ENCODE data around the gene GNA12. TPM values are rescaled to one million over a fixed set of nuclear protein-coding genes. Genes with fewer than 3 reads are reported as not detected.

GNA12 gene
- total RNA-seq, 1 donor: 27.1 TPM

DNA sequence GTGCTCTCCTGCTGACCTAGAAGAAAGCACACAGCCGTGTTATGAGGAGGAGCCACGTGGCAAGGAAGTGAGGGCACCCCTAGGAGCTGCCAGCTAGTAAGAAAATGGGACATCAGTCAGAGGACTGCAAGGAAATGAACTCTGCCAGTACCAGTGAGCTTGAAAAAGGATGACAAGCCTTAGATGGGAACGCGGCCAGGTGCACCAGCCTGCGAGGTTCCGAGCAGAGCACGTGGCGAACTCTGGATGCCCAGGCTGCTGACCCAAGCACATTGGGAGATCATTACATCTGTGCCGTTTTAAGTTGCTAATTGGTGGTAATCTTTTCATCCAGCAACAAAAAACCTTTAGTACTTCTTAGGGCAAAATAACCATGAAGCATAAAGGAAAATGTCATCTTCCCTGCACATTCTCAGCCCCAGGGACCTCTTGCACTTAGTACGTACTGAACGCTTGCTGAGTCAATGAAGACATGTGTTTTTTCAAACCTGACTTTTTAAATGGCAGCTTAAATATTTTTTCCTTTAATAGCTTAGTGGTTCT, 86.7 kb downstream of the GNA12 start:
- TF ChIP-seq CTCF (IDR thresholded peaks at IDR 0.05; ENCODE audit: extremely low read depth, low read depth, low read length): no peak
- peak overlapping the region; percentile 2 for H2AFZ ChIP-seq (ENCODE audit: low read length)

GRCh38 chr7:2755531-2755930, 88.6 kb downstream of the GNA12 start:
- no peak overlapping the region for H3K4me2 ChIP-seq (ENCODE audit: insufficient read depth, low read length)
- H4K20me1 ChIP-seq (ENCODE audit: insufficient read depth, low read length): peaks cover 4% of the 10 kb centered on the region
- H3K4me1 ChIP-seq (ENCODE audit: insufficient read depth, low read length): peaks cover 31% of the 10 kb centered on the region
- DNase-seq (ENCODE audit: insufficient read length, low spot score, missing footprints): no peak
- H3K9me3 ChIP-seq (ENCODE audit: low read depth, low read length): no peaks in the 10 kb centered on the region
- no peaks in the 10 kb centered on the region for H3K27me3 ChIP-seq (ENCODE audit: insufficient read depth, low read length)
- no peak for TF ChIP-seq CTCF (IDR thresholded peaks at IDR 0.05; ENCODE audit: extremely low read depth, low read depth, low read length)
- peaks cover 65% of the 10 kb centered on the region for H3K79me2 ChIP-seq (ENCODE audit: insufficient read depth, low read length)
- no peak overlapping the region for H2AFZ ChIP-seq (ENCODE audit: low read length)
- no peak overlapping the region for H3K27ac ChIP-seq (ENCODE audit: low read depth, low read length)
- H3K4me3 ChIP-seq (ENCODE audit: insufficient read depth, low read length): no peak overlapping the region
- H3K36me3 ChIP-seq (ENCODE audit: insufficient read depth, low read length): peaks cover 3% of the 10 kb centered on the region

More for the DNA sequence above, 86.7 kb downstream of the GNA12 start:
- Histone ChIP-seq H3K36me3 (ENCODE audit: insufficient read depth, low read length) (peaks cover 3% of the 10 kb centered on the region), H3K4me3 (ENCODE audit: insufficient read depth, low read length) (peak overlapping the region; percentile 43), H4K20me1 (ENCODE audit: insufficient read depth, low read length) (peaks cover 4% of the 10 kb centered on the region), H3K9me3 (ENCODE audit: low read depth, low read length) (no peaks in the 10 kb centered on the region), H3K27me3 (ENCODE audit: insufficient read depth, low read length) (no peaks in the 10 kb centered on the region), H3K79me2 (ENCODE audit: insufficient read depth, low read length) (peaks cover 62% of the 10 kb centered on the region), H3K4me1 (ENCODE audit: insufficient read depth, low read length) (peaks cover 44% of the 10 kb centered on the region), H3K4me2 (ENCODE audit: insufficient read depth, low read length) (peak overlapping the region; percentile 74), H3K27ac (ENCODE audit: low read depth, low read length) (peak overlapping the region; percentile 95)
- peak; percentile 57 for DNase-seq (ENCODE audit: insufficient read length, low spot score, missing footprints)

DNA sequence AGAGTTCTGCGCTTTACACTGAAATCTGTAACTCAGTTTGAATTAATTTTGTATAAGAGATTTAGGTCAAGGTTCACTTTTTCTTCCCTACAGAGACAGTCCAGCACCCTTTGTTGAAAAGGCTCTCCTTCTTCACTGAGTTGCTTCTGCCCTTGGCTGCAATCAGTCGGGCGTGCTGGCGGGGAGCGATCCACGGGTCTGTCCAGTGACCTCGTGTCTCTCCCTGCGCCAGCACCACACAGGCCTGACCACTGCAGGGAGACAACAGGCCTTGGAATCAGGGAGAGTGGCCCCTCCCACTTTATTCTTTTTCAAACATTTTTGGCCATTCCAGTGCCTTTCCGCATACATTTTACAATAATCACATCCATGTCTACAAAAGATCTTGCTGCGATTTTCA, 89.2 kb downstream of the GNA12 start:
- H2AFZ ChIP-seq (ENCODE audit: low read length): no peak overlapping the region
- no peak for TF ChIP-seq CTCF (IDR thresholded peaks at IDR 0.05; ENCODE audit: extremely low read depth, low read depth, low read length)
- peaks cover 8% of the 10 kb centered on the region for H4K20me1 ChIP-seq (ENCODE audit: insufficient read depth, low read length)
- peaks cover 65% of the 10 kb centered on the region for H3K79me2 ChIP-seq (ENCODE audit: insufficient read depth, low read length)
- peaks cover 3% of the 10 kb centered on the region for H3K36me3 ChIP-seq (ENCODE audit: insufficient read depth, low read length)
- no peak overlapping the region for H3K27ac ChIP-seq (ENCODE audit: low read depth, low read length)
- H3K4me3 ChIP-seq (ENCODE audit: insufficient read depth, low read length): no peak overlapping the region
- H3K27me3 ChIP-seq (ENCODE audit: insufficient read depth, low read length): no peaks in the 10 kb centered on the region
- peaks cover 24% of the 10 kb centered on the region for H3K4me1 ChIP-seq (ENCODE audit: insufficient read depth, low read length)
- no peak for DNase-seq (ENCODE audit: insufficient read length, low spot score, missing footprints)
- no peaks in the 10 kb centered on the region for H3K9me3 ChIP-seq (ENCODE audit: low read depth, low read length)
- H3K4me2 ChIP-seq (ENCODE audit: insufficient read depth, low read length): no peak overlapping the region

GRCh38 chr7:2754086-2754485, 90.0 kb downstream of the GNA12 start:
- no peaks in the 10 kb centered on the region for H3K27me3 ChIP-seq (ENCODE audit: insufficient read depth, low read length)
- H3K79me2 ChIP-seq (ENCODE audit: insufficient read depth, low read length): peaks cover 60% of the 10 kb centered on the region
- H3K4me2 ChIP-seq (ENCODE audit: insufficient read depth, low read length): no peak overlapping the region
- H3K9me3 ChIP-seq (ENCODE audit: low read depth, low read length): no peaks in the 10 kb centered on the region
- H3K36me3 ChIP-seq (ENCODE audit: insufficient read depth, low read length): peaks cover 3% of the 10 kb centered on the region
- no peak overlapping the region for H2AFZ ChIP-seq (ENCODE audit: low read length)
- no peak overlapping the region for H3K4me3 ChIP-seq (ENCODE audit: insufficient read depth, low read length)
- peak overlapping the region; percentile 7 for H3K27ac ChIP-seq (ENCODE audit: low read depth, low read length)
- DNase-seq (ENCODE audit: insufficient read length, low spot score, missing footprints): peak; percentile 65
- H3K4me1 ChIP-seq (ENCODE audit: insufficient read depth, low read length): peaks cover 23% of the 10 kb centered on the region
- peaks cover 8% of the 10 kb centered on the region for H4K20me1 ChIP-seq (ENCODE audit: insufficient read depth, low read length)
- TF ChIP-seq CTCF (IDR thresholded peaks at IDR 0.05; ENCODE audit: extremely low read depth, low read depth, low read length): no peak

Measured in osteoblast (primary cell).